Measurements from ENCODE around the gene ADGRA3. TPM values are rescaled to one million over a fixed set of nuclear protein-coding genes. Genes with fewer than 3 reads are reported as not detected.

Gene ADGRA3
- total RNA-seq, 2 experiments from 2014 or later = 2.6 to 3.2 TPM

- Mint-ChIP-seq H3K4me1 (no peaks in the 10 kb centered on the region), H3K4me3 (no peak overlapping the region), H3K9me3 (peaks cover 18% of the 10 kb centered on the region), H3K36me3 (ENCODE audit: low read depth) (no peaks in the 10 kb centered on the region), H3K27me3 (no peaks in the 10 kb centered on the region), H3K27ac (no peak overlapping the region)
- no peak for DNase-seq
- ChIA-PET CTCF (no interaction called here), POLR2A (no interaction called here)
Measured at GRCh38 chr4:22531311-22532019, 15.6 kb upstream of the ADGRA3 start.

- ChIA-PET CTCF (no interaction called here), POLR2A (no interaction called here)
- no peak for DNase-seq
- Mint-ChIP-seq H3K9me3 (no peaks in the 10 kb centered on the region), H3K27ac (no peak overlapping the region), H3K4me3 (no peak overlapping the region), H3K36me3 (ENCODE audit: low read depth) (no peaks in the 10 kb centered on the region), H3K27me3 (no peaks in the 10 kb centered on the region), H3K4me1 (no peaks in the 10 kb centered on the region)
Measured at GRCh38 chr4:22524895-22525294, 9.0 kb upstream of the ADGRA3 start.

GRCh38 chr4:22522706-22523501 lies 7.0 kb upstream of the ADGRA3 start:
- H3K36me3 Mint-ChIP-seq (ENCODE audit: low read depth) = no peaks in the 10 kb centered on the region

GRCh38 chr4:22522206-22522605 lies 6.3 kb upstream of the ADGRA3 start:
- ChIA-PET CTCF (no interaction called here), POLR2A (no interaction called here)
- no peaks in the 10 kb centered on the region for H3K4me1 Mint-ChIP-seq
- no peaks in the 10 kb centered on the region for H3K9me3 Mint-ChIP-seq
- no peaks in the 10 kb centered on the region for H3K27me3 Mint-ChIP-seq
- H3K27ac Mint-ChIP-seq = no peak overlapping the region
- no peak overlapping the region for H3K4me3 Mint-ChIP-seq
- no peak for DNase-seq
- H3K36me3 Mint-ChIP-seq (ENCODE audit: low read depth) = no peaks in the 10 kb centered on the region

More at GRCh38 chr4:22522706-22523501, 7.0 kb upstream of the ADGRA3 start:
- Mint-ChIP-seq H3K27ac (no peak overlapping the region), H3K4me3 (no peak overlapping the region), H3K27me3 (no peaks in the 10 kb centered on the region), H3K9me3 (no peaks in the 10 kb centered on the region), H3K4me1 (no peaks in the 10 kb centered on the region)
- ChIA-PET CTCF (no interaction called here), POLR2A (no interaction called here)
- no peak for DNase-seq

GRCh38 chr4:22521240-22521639 lies 5.4 kb upstream of the ADGRA3 start:
- Mint-ChIP-seq H3K27ac (no peak overlapping the region), H3K27me3 (peaks cover 6% of the 10 kb centered on the region), H3K9me3 (no peaks in the 10 kb centered on the region), H3K36me3 (ENCODE audit: low read depth) (no peaks in the 10 kb centered on the region), H3K4me1 (no peaks in the 10 kb centered on the region), H3K4me3 (no peak overlapping the region)
- ChIA-PET POLR2A (no interaction called here), CTCF (no interaction called here)
- no peak for DNase-seq

- POLR2A ChIA-PET = no interaction called here
- Mint-ChIP-seq H3K27me3 (peaks cover 8% of the 10 kb centered on the region), H3K36me3 (ENCODE audit: low read depth) (no peaks in the 10 kb centered on the region), H3K9me3 (no peaks in the 10 kb centered on the region), H3K4me1 (peaks cover 12% of the 10 kb centered on the region), H3K4me3 (peak overlapping the region; percentile 92), H3K27ac (peak overlapping the region; percentile 73)
- CTCF ChIA-PET = no interaction called here
- peak; percentile 29 for DNase-seq
Measured at GRCh38 chr4:22515145-22515887, 550 bp downstream of the ADGRA3 start.

GRCh38 chr4:22514481-22514880 lies 1.4 kb downstream of the ADGRA3 start:
- Mint-ChIP-seq H3K27ac (no peak overlapping the region), H3K36me3 (ENCODE audit: low read depth) (no peaks in the 10 kb centered on the region), H3K9me3 (no peaks in the 10 kb centered on the region), H3K4me3 (peak overlapping the region; percentile 92), H3K4me1 (peaks cover 12% of the 10 kb centered on the region), H3K27me3 (peaks cover 8% of the 10 kb centered on the region)
- DNase-seq = no peak
- ChIA-PET POLR2A (no interaction called here), CTCF (no interaction called here)

- Mint-ChIP-seq H3K9me3 (no peaks in the 10 kb centered on the region), H3K27ac (no peak overlapping the region), H3K27me3 (peaks cover 8% of the 10 kb centered on the region), H3K4me3 (no peak overlapping the region), H3K36me3 (ENCODE audit: low read depth) (no peaks in the 10 kb centered on the region), H3K4me1 (peaks cover 12% of the 10 kb centered on the region)
- ChIA-PET POLR2A (no interaction called here), CTCF (no interaction called here)
- no peak for DNase-seq
Measured at GRCh38 chr4:22514001-22514400, 1.9 kb downstream of the ADGRA3 start.

GRCh38 chr4:22512306-22512705 lies 3.6 kb downstream of the ADGRA3 start:
- ChIA-PET CTCF (no interaction called here), POLR2A (no interaction called here)
- Mint-ChIP-seq H3K4me3 (no peak overlapping the region), H3K27me3 (peaks cover 8% of the 10 kb centered on the region), H3K4me1 (peaks cover 12% of the 10 kb centered on the region), H3K27ac (no peak overlapping the region), H3K9me3 (no peaks in the 10 kb centered on the region), H3K36me3 (ENCODE audit: low read depth) (no peaks in the 10 kb centered on the region)
- DNase-seq = no peak

- no peak for DNase-seq
- Mint-ChIP-seq H3K4me1 (peaks cover 17% of the 10 kb centered on the region), H3K27me3 (peaks cover 2% of the 10 kb centered on the region), H3K4me3 (no peak overlapping the region), H3K27ac (no peak overlapping the region), H3K36me3 (ENCODE audit: low read depth) (no peaks in the 10 kb centered on the region), H3K9me3 (no peaks in the 10 kb centered on the region)
- CTCF ChIA-PET = interaction anchor here (0.6 kb wide), 1 partner anchor 26 kb away, joined by 4 read pairs; no protein-coding TSS in a partner anchor
- POLR2A ChIA-PET = no interaction called here
Measured at GRCh38 chr4:22510750-22511149, 5.1 kb downstream of the ADGRA3 start.

GRCh38 chr4:22508376-22508775 lies 7.5 kb downstream of the ADGRA3 start:
- H3K4me3 Mint-ChIP-seq = no peak overlapping the region
- peaks cover 8% of the 10 kb centered on the region for H3K4me1 Mint-ChIP-seq

GRCh38 chr4:22504922-22505321 lies 10.9 kb downstream of the ADGRA3 start:
- no peak overlapping the region for H3K27ac Mint-ChIP-seq
- H3K9me3 Mint-ChIP-seq = no peaks in the 10 kb centered on the region
- no peaks in the 10 kb centered on the region for H3K36me3 Mint-ChIP-seq (ENCODE audit: low read depth)
- no peaks in the 10 kb centered on the region for H3K27me3 Mint-ChIP-seq
- H3K4me1 Mint-ChIP-seq = peaks cover 19% of the 10 kb centered on the region
- ChIA-PET POLR2A (no interaction called here), CTCF (no interaction called here)
- DNase-seq = no peak
- no peak overlapping the region for H3K4me3 Mint-ChIP-seq

More at GRCh38 chr4:22508376-22508775, 7.5 kb downstream of the ADGRA3 start:
- Mint-ChIP-seq H3K27me3 (no peaks in the 10 kb centered on the region), H3K36me3 (ENCODE audit: low read depth) (no peaks in the 10 kb centered on the region), H3K9me3 (no peaks in the 10 kb centered on the region), H3K27ac (no peak overlapping the region)
- ChIA-PET CTCF (interaction anchor here (1.0 kb wide), 1 partner anchor 11 kb away, joined by 3 read pairs; no protein-coding TSS in a partner anchor), POLR2A (no interaction called here)
- DNase-seq = no peak

GRCh38 chr4:22504447-22504846 lies 11.4 kb downstream of the ADGRA3 start:
- ChIA-PET CTCF (no interaction called here), POLR2A (no interaction called here)
- no peaks in the 10 kb centered on the region for H3K36me3 Mint-ChIP-seq (ENCODE audit: low read depth)
- peaks cover 19% of the 10 kb centered on the region for H3K4me1 Mint-ChIP-seq
- H3K4me3 Mint-ChIP-seq = no peak overlapping the region
- H3K27ac Mint-ChIP-seq = no peak overlapping the region
- no peak for DNase-seq
- H3K27me3 Mint-ChIP-seq = no peaks in the 10 kb centered on the region
- no peaks in the 10 kb centered on the region for H3K9me3 Mint-ChIP-seq

All from activated CD4-positive, alpha-beta T cell treated with anti-CD3 and anti-CD28 coated beads, Interleukin-2, amount 10 ng/mL, durations not matched to agents 7 days and 5 days (primary cell).